Right lobe of liver (tissue), 6 donors: ENCODE results near the gene LSM2. TPM values are rescaled to one million over a fixed set of nuclear protein-coding genes. Genes with fewer than 3 reads are reported as not detected.
"Not testable (repeated sequence)": the region's sequence is repeated elsewhere in the genome, so short reads cannot be mapped to it uniquely, and the experiment has no call there.

ENCODE experiments used
- ATAC-seq, 4 donors: fragments of 200-7000 bp; cut with Tn5 transposase; one replicate each; pipeline ENCODE4 v1.9.1; 2020; ENCODE audit warnings: mild to moderate bottlenecking in 4 of 4, moderate library complexity in 4 of 4
- DNase-seq, 3 donors: peaks; one replicate each; pipeline ENCODE4 v3.0.0-alpha.2; 2020
- H3K27ac ChIP-seq, 3 donors: fragments of 200-600 bp; one replicate each; pipeline ENCODE4 v1.8.0; 2022
- H3K27me3 ChIP-seq, 2 donors: fragments of 200-600 bp; one replicate each; pipeline ENCODE4 v1.8.0; 2022
- H3K36me3 ChIP-seq, 4 donors: fragments of 200-600 bp; sonication (generic) in 1 of 4; one replicate each; pipeline versions ENCODE4 v1.5.1 to v1.8.0; 2017 to 2022; ENCODE audit warnings: control low read depth in 1 of 4
- H3K4me1 ChIP-seq, 4 donors: fragments of 200-600 bp; sonication (generic) in 1 of 4; one replicate each; pipeline versions ENCODE4 v1.5.1 to v1.8.0; 2017 to 2022; ENCODE audit warnings: control low read depth in 1 of 4
- H3K4me3 ChIP-seq, 3 donors: fragments of 200-600 bp; one replicate each; pipeline ENCODE4 v1.8.0; 2022
- H3K9me3 ChIP-seq, 4 donors: fragments of 200-600 bp; sonication (generic) in 1 of 4; one replicate each; pipeline versions ENCODE4 v1.5.1 to v1.8.0; 2017 to 2022; ENCODE audit warnings: control low read depth in 1 of 4
- POLR2A ChIP-seq: fragments of 450-650 bp; IDR thresholded peaks from one replicate; pipeline ENCODE4 v1.6.1; 2017; ENCODE audit warnings: antibody characterized with exemption, mild to moderate bottlenecking
- WGBS: methylation state at CpG from one replicate; pipeline ENCODE4 v1.1.6; 2018; ENCODE audit warnings: low coverage, low lambda C conversion rate; ENCODE audit not compliant: insufficient coverage; ENCODE audit errors: missing lambda C conversion rate; 5-methylcytosine and 5-hydroxymethylcytosine counted together
- intact Hi-C, 2 donors: fragments of 100-400 bp; cut with DNase I; formaldehyde crosslinking; loops; one replicate each; pipeline versions ENCODE4 v1.11.2 to v1.14.1; 2022
- total RNA-seq, 6 experiments: library from RNA; depleted of rRNA in 2 of 6; stranded (reverse); fragments of >200 nt in 2 of 6; fragmentation: NEBNext Ultra II Directional in 3 of 6; extraction: Animal tissue kit (Norgen Biotek cat#: 25700) in 3 of 6; gene quantifications; one replicate each; pipeline versions ENCODE4 v1.1.0 to v1.2.4, GENCODE V29; 2016 to 2023
- TF ChIP-seq, protein P1 (sequence below), 4 donors: fragments of 200-600 bp in 3 of 4; fragments of 450-650 bp in 1 of 4; IDR thresholded peaks; one replicate each; pipeline versions ENCODE4 v1.5.1 to v1.8.0; 2016 to 2022; ENCODE audit warnings: antibody characterized with exemption in 4 of 4, mild to moderate bottlenecking in 2 of 4
- donor health status: DM: no; HTN: yes; CAD: no.
- donor health status: DM: no; HTN: no; CAD: no.
- donor health status: DM: no; HTN: no; CAD: no.
- donor health status: DM: no; HTN: yes; CAD: no.
- donor health status: DM: no; HTN: yes; CAD: no.

LSM2 gene
- total RNA-seq, 6 experiments from 2014 or later = 11.0 to 26.1 (median 11.6) TPM

GRCh38 chr6:31817133-31817928 is 10.6 kb upstream of the LSM2 start:
- peak overlapping the region; percentile 68 to 100 (median 79) for H3K27ac ChIP-seq
- peaks cover 0 to 40% (median 17%) of the 10 kb centered on the region in 4 donors for H3K4me1 ChIP-seq
- DNase-seq (peak in 2 of 3 donors; percentile 71 to 81), ATAC-seq (peak in 3 of 4 donors; percentile 3 to 11 (median 6))
- H3K9me3 ChIP-seq, intact Hi-C loops, H3K36me3 ChIP-seq, H3K27me3 ChIP-seq: not testable (repeated sequence)
- peak overlapping the region; percentile 35 to 59 (median 52) for H3K4me3 ChIP-seq
- TF ChIP-seq, protein P1, sequence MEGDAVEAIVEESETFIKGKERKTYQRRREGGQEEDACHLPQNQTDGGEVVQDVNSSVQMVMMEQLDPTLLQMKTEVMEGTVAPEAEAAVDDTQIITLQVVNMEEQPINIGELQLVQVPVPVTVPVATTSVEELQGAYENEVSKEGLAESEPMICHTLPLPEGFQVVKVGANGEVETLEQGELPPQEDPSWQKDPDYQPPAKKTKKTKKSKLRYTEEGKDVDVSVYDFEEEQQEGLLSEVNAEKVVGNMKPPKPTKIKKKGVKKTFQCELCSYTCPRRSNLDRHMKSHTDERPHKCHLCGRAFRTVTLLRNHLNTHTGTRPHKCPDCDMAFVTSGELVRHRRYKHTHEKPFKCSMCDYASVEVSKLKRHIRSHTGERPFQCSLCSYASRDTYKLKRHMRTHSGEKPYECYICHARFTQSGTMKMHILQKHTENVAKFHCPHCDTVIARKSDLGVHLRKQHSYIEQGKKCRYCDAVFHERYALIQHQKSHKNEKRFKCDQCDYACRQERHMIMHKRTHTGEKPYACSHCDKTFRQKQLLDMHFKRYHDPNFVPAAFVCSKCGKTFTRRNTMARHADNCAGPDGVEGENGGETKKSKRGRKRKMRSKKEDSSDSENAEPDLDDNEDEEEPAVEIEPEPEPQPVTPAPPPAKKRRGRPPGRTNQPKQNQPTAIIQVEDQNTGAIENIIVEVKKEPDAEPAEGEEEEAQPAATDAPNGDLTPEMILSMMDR (IDR thresholded peaks at IDR 0.05) = peak in 2 of 4 donors; percentile 5 to 8
- WGBS = 0% methylated on average over 7 of the region's 37 CpGs

GRCh38 chr6:31815025-31815838 is 8.5 kb upstream of the LSM2 start, which contains the start of the genes HSPA1A and HSPA1L:
TSS of gene HSPA1A (plus strand) at chr6:31815543. CDS start at chr6:31815757, 214 bp downstream.
TSS of gene HSPA1L (minus strand) at chr6:31815283. CDS start at chr6:31811972, 3,311 bp downstream.
- under 1% methylated on average over 24 of the region's 56 CpGs for WGBS
- DNase-seq (peak; percentile 96 to 98 (median 97)), ATAC-seq (peak; percentile 34 to 78 (median 63))
- TF ChIP-seq, protein P1 (IDR thresholded peaks at IDR 0.05) = no peak
- TF ChIP-seq POLR2A = peak; percentile 100
- Histone ChIP-seq H3K27ac (peak within 1 kb of the TSS; percentile 100), H3K36me3 (no peaks in the 10 kb centered on the region), H3K4me1 (peaks cover 0 to 27% (median 12%) of the 10 kb centered on the region in 4 donors), H3K9me3 (no peaks in the 10 kb centered on the region), H3K27me3 (no peaks in the 10 kb centered on the region), H3K4me3 (peak within 1 kb of the TSS; percentile 36 to 53 (median 52))
- intact Hi-C loops = no loop called here

GRCh38 chr6:31814677-31815024 is 7.9 kb upstream of the LSM2 start:
- peak; percentile 39 for TF ChIP-seq POLR2A
- TF ChIP-seq, protein P1 (IDR thresholded peaks at IDR 0.05) = no peak
- no peaks in the 10 kb centered on the region for H3K27me3 ChIP-seq
- ATAC-seq (peak; percentile 11 to 74 (median 42)), DNase-seq (peak; percentile 95 to 98 (median 97))
- intact Hi-C loops = no loop called here
- peak overlapping the region; percentile 36 to 52 (median 52) for H3K4me3 ChIP-seq
- H3K36me3 ChIP-seq = no peaks in the 10 kb centered on the region
- H3K9me3 ChIP-seq = no peaks in the 10 kb centered on the region
- H3K27ac ChIP-seq = peak overlapping the region; percentile 100
- WGBS = 0% methylated on average over 13 of the region's 13 CpGs
- H3K4me1 ChIP-seq = peaks cover 0 to 21% (median 9%) of the 10 kb centered on the region in 4 donors

GRCh38 chr6:31813465-31813849 is 6.7 kb upstream of the LSM2 start:
- intact Hi-C loops = no loop called here
- no peaks in the 10 kb centered on the region for H3K9me3 ChIP-seq
- ATAC-seq (no peak), DNase-seq (no peak)
- peak overlapping the region; percentile 100 for H3K27ac ChIP-seq
- TF ChIP-seq POLR2A = no peak
- TF ChIP-seq, protein P1 (IDR thresholded peaks at IDR 0.05) = no peak
- peaks cover 0 to 17% (median 7%) of the 10 kb centered on the region in 4 donors for H3K4me1 ChIP-seq
- no peaks in the 10 kb centered on the region for H3K36me3 ChIP-seq
- H3K4me3 ChIP-seq = no peak overlapping the region
- WGBS = 92% methylated on average over 7 of the region's 7 CpGs
- no peaks in the 10 kb centered on the region for H3K27me3 ChIP-seq
